ENCODE results near the gene FOXF2. TPM values are rescaled to one million over a fixed set of nuclear protein-coding genes. Genes with fewer than 3 reads are reported as not detected.

The FOXF2 gene
- total RNA-seq, 1 experiment from 2014 or later, result not detected

DNA sequence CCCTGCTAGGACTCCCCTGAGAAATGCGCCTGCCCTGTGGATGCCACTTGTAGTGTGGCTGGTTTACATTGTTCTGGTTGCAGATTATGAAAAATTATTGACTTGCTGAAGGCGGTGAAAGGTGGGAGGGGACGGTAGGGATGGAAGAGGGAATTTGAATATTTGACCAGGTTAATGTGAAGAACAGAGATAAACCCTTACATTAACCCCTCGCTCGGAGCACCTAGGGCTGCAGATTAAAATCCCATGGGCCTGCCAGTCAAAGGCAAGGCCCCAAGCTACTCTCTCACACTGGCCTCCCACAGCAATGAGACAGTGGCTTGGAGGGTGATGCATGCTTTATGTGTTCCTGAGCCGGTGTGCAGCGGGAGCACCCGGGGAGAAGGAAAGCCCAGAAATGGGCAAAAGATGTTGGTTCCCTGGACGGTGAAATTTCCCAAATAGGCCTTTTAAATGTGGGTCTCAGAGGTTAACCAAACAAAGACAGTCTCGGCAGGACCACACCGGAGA, 2.5 kb downstream of the FOXF2 start:
- H4K20me1 ChIP-seq (ENCODE audit: insufficient read depth, low read depth, low read length), result no peaks in the 10 kb centered on the region
- no peaks in the 10 kb centered on the region for H3K4me1 ChIP-seq (ENCODE audit: low read length)
- H3K4me2 ChIP-seq (ENCODE audit: low read depth, low read length, poor library complexity, severe bottlenecking), result no peak overlapping the region
- H3K9me2 ChIP-seq (replicated peaks; ENCODE audit: insufficient read depth, low read length), result no peaks in the 10 kb centered on the region
- H3K9ac ChIP-seq (ENCODE audit: low read length), result no peak overlapping the region
- H3K27ac ChIP-seq (ENCODE audit: low read length), result no peak overlapping the region
- no peaks in the 10 kb centered on the region for H3K9me3 ChIP-seq (ENCODE audit: low read length)
- DNase-seq, result no peak
- no peaks in the 10 kb centered on the region for H3K36me3 ChIP-seq (ENCODE audit: insufficient read depth, low read length)
- H3K4me3 ChIP-seq (ENCODE audit: low read length), result no peak overlapping the region
- no peaks in the 10 kb centered on the region for H3K27me3 ChIP-seq (ENCODE audit: low read length)
- no peaks in the 10 kb centered on the region for H3K79me2 ChIP-seq (ENCODE audit: low read length)
- no peak overlapping the region for H2AFZ ChIP-seq (ENCODE audit: low read length)

DNA sequence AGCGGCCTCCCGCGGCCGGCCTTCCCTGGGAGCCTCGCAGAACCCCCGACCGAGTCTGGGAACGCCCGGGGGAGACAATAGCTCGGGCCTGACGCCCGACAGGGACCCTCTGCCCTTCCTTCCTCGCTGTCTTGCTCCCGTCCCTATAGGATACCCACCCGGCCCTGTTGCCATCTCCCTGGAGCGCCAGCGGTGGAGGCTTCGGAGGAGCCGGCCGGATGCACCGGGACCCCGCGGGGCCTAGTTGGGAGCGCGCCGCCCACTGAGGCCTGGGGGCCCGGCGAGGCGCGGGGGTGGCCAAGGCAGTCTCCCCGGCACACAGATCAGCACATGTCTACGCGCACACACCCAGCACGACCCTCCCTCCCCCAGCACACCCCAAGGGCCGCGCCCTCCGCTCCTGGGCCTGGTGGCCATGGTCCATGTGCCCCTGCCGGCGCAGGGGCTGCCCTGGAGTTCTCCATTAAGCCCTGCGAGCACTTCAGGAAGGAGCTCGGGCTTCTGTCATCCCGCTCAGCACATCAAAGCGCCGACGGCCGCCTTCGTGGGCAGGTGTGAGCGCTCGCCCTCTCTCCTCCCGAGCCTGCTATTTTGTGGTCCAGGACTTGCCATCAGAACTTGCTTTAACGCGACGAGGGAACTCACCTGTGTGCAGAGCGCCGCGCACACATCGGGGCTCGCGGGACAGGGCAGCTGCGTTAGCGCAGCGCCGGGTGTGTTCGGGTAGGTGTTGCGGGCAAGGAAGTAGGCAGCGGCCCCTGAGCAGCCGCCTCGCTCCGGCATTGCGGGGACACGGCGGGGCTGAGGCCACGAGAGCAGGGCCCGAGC, 3.7 kb downstream of the FOXF2 start:
- Histone ChIP-seq H3K9me2 (replicated peaks; ENCODE audit: insufficient read depth, low read length) (no peaks in the 10 kb centered on the region), H4K20me1 (ENCODE audit: insufficient read depth, low read depth, low read length) (no peaks in the 10 kb centered on the region), H3K27me3 (ENCODE audit: low read length) (no peaks in the 10 kb centered on the region), H3K4me1 (ENCODE audit: low read length) (no peaks in the 10 kb centered on the region), H3K4me2 (ENCODE audit: low read depth, low read length, poor library complexity, severe bottlenecking) (no peak overlapping the region), H3K27ac (ENCODE audit: low read length) (no peak overlapping the region), H3K79me2 (ENCODE audit: low read length) (no peaks in the 10 kb centered on the region), H2AFZ (ENCODE audit: low read length) (no peak overlapping the region), H3K9me3 (ENCODE audit: low read length) (no peaks in the 10 kb centered on the region), H3K4me3 (ENCODE audit: low read length) (no peak overlapping the region), H3K9ac (ENCODE audit: low read length) (no peak overlapping the region), H3K36me3 (ENCODE audit: insufficient read depth, low read length) (no peaks in the 10 kb centered on the region)
- DNase-seq, result no peak

DNA sequence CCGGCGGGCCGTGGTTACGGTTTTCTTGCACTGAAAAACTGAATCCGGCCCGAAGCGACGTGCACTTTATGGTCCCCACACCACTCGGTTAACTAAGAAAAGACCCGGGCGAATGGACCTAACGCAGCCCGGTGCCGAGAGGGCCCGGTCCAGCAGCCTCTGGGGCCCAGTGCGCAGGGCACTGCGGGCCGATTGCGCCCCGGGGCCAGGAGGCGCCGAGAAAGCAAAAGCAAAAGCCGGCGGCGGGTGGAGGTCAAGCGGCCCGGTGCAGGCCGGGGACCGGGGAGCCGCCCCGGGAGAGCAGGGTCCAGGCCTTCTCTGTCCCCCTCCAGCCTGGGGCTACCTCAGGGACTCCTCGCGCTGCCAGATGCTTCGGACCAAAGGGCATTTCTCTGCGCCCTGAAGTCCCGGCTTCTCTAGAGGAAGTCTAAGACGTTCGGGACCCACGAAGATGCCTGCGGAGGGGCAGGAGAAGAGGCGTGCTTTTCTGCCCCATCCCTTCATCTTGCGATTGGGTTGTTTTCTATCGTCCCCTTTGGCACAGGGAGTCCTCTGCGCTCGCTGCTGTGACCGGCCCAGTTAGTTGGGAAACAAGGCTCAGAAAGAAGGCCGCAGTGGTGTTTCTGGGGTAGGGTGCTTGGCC, 4.4 kb downstream of the FOXF2 start:
- no peak overlapping the region for H2AFZ ChIP-seq (ENCODE audit: low read length)
- no peak overlapping the region for H3K27ac ChIP-seq (ENCODE audit: low read length)
- no peak overlapping the region for H3K4me2 ChIP-seq (ENCODE audit: low read depth, low read length, poor library complexity, severe bottlenecking)
- no peaks in the 10 kb centered on the region for H3K9me2 ChIP-seq (replicated peaks; ENCODE audit: insufficient read depth, low read length)
- no peaks in the 10 kb centered on the region for H3K4me1 ChIP-seq (ENCODE audit: low read length)
- H3K4me3 ChIP-seq (ENCODE audit: low read length), result no peak overlapping the region
- H3K79me2 ChIP-seq (ENCODE audit: low read length), result no peaks in the 10 kb centered on the region
- no peak overlapping the region for H3K9ac ChIP-seq (ENCODE audit: low read length)
- no peaks in the 10 kb centered on the region for H3K36me3 ChIP-seq (ENCODE audit: insufficient read depth, low read length)
- DNase-seq, result no peak
- no peaks in the 10 kb centered on the region for H4K20me1 ChIP-seq (ENCODE audit: insufficient read depth, low read depth, low read length)
- no peaks in the 10 kb centered on the region for H3K27me3 ChIP-seq (ENCODE audit: low read length)
- H3K9me3 ChIP-seq (ENCODE audit: low read length), result no peaks in the 10 kb centered on the region

GRCh38 chr6:1394514-1395463, 5.4 kb downstream of the FOXF2 start:
- no peak for DNase-seq
- Histone ChIP-seq H4K20me1 (ENCODE audit: insufficient read depth, low read depth, low read length) (no peaks in the 10 kb centered on the region), H3K27me3 (ENCODE audit: low read length) (no peaks in the 10 kb centered on the region)

DNA sequence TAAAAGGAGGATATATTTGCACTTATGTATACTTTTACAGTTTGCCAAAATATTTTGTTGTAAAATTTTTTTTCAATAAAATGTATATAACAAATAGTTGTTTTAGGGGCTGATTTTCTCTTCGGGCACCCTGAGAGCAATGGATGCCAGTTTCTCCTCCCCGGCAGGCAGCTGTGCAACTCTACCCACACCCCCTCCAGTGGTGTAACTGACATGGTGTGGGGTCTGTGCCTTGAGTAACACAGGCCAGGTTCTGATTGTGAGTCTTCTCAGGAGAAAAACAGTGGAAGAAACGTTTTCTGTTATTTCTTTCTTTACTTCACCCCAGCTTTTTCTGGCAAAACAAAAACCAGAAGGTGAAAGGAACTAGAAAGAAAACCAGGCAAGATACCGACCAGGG, 6.1 kb downstream of the FOXF2 start:
- H3K27ac ChIP-seq (ENCODE audit: low read length), result no peak overlapping the region
- H3K27me3 ChIP-seq (ENCODE audit: low read length), result no peaks in the 10 kb centered on the region
- no peak for DNase-seq
- H3K36me3 ChIP-seq (ENCODE audit: insufficient read depth, low read length), result no peaks in the 10 kb centered on the region
- no peak overlapping the region for H3K4me3 ChIP-seq (ENCODE audit: low read length)
- no peaks in the 10 kb centered on the region for H3K9me3 ChIP-seq (ENCODE audit: low read length)
- no peak overlapping the region for H3K9ac ChIP-seq (ENCODE audit: low read length)
- H3K9me2 ChIP-seq (replicated peaks; ENCODE audit: insufficient read depth, low read length), result no peaks in the 10 kb centered on the region
- no peak overlapping the region for H2AFZ ChIP-seq (ENCODE audit: low read length)
- H4K20me1 ChIP-seq (ENCODE audit: insufficient read depth, low read depth, low read length), result no peaks in the 10 kb centered on the region
- H3K4me2 ChIP-seq (ENCODE audit: low read depth, low read length, poor library complexity, severe bottlenecking), result no peak overlapping the region
- H3K4me1 ChIP-seq (ENCODE audit: low read length), result no peaks in the 10 kb centered on the region
- H3K79me2 ChIP-seq (ENCODE audit: low read length), result no peaks in the 10 kb centered on the region

More at GRCh38 chr6:1394514-1395463, 5.4 kb downstream of the FOXF2 start:
- Histone ChIP-seq H3K4me1 (ENCODE audit: low read length) (no peaks in the 10 kb centered on the region), H3K36me3 (ENCODE audit: insufficient read depth, low read length) (no peaks in the 10 kb centered on the region), H3K27ac (ENCODE audit: low read length) (no peak overlapping the region), H3K4me3 (ENCODE audit: low read length) (no peak overlapping the region), H2AFZ (ENCODE audit: low read length) (no peak overlapping the region), H3K79me2 (ENCODE audit: low read length) (no peaks in the 10 kb centered on the region), H3K9me3 (ENCODE audit: low read length) (no peaks in the 10 kb centered on the region), H3K9me2 (replicated peaks; ENCODE audit: insufficient read depth, low read length) (no peaks in the 10 kb centered on the region), H3K9ac (ENCODE audit: low read length) (no peak overlapping the region), H3K4me2 (ENCODE audit: low read depth, low read length, poor library complexity, severe bottlenecking) (no peak overlapping the region)

GRCh38 chr6:1395941-1396908, 6.8 kb downstream of the FOXF2 start:
- Histone ChIP-seq H3K27me3 (ENCODE audit: low read length) (no peaks in the 10 kb centered on the region), H3K4me2 (ENCODE audit: low read depth, low read length, poor library complexity, severe bottlenecking) (no peak overlapping the region), H4K20me1 (ENCODE audit: insufficient read depth, low read depth, low read length) (no peaks in the 10 kb centered on the region), H3K9me3 (ENCODE audit: low read length) (no peaks in the 10 kb centered on the region), H3K27ac (ENCODE audit: low read length) (no peak overlapping the region), H3K9me2 (replicated peaks; ENCODE audit: insufficient read depth, low read length) (no peaks in the 10 kb centered on the region), H2AFZ (ENCODE audit: low read length) (no peak overlapping the region), H3K36me3 (ENCODE audit: insufficient read depth, low read length) (no peaks in the 10 kb centered on the region), H3K4me3 (ENCODE audit: low read length) (no peak overlapping the region), H3K79me2 (ENCODE audit: low read length) (no peaks in the 10 kb centered on the region), H3K4me1 (ENCODE audit: low read length) (no peaks in the 10 kb centered on the region), H3K9ac (ENCODE audit: low read length) (no peak overlapping the region)
- DNase-seq, result no peak

GRCh38 chr6:1396952-1397868, 7.8 kb downstream of the FOXF2 start:
- no peak overlapping the region for H2AFZ ChIP-seq (ENCODE audit: low read length)
- no peaks in the 10 kb centered on the region for H3K9me3 ChIP-seq (ENCODE audit: low read length)
- no peak overlapping the region for H3K9ac ChIP-seq (ENCODE audit: low read length)
- no peaks in the 10 kb centered on the region for H3K27me3 ChIP-seq (ENCODE audit: low read length)
- no peak overlapping the region for H3K4me2 ChIP-seq (ENCODE audit: low read depth, low read length, poor library complexity, severe bottlenecking)
- H3K27ac ChIP-seq (ENCODE audit: low read length), result no peak overlapping the region
- no peaks in the 10 kb centered on the region for H3K36me3 ChIP-seq (ENCODE audit: insufficient read depth, low read length)
- no peaks in the 10 kb centered on the region for H3K4me1 ChIP-seq (ENCODE audit: low read length)
- H3K79me2 ChIP-seq (ENCODE audit: low read length), result no peaks in the 10 kb centered on the region
- no peaks in the 10 kb centered on the region for H4K20me1 ChIP-seq (ENCODE audit: insufficient read depth, low read depth, low read length)
- DNase-seq, result peak; percentile 83
- no peaks in the 10 kb centered on the region for H3K9me2 ChIP-seq (replicated peaks; ENCODE audit: insufficient read depth, low read length)
- H3K4me3 ChIP-seq (ENCODE audit: low read length), result no peak overlapping the region

All from Karpas-422 (cell line).